K562 (cell line): ENCODE results near the gene TFB2M. TPM values are rescaled to one million over a fixed set of nuclear protein-coding genes. Genes with fewer than 3 reads are reported as not detected.
A peak's percentile ranks its signal among the peaks of the same experiment; 100 is the strongest.

Experiments used
- BCOR ChIP-seq: fragments of 450-650 bp; IDR thresholded peaks from 2 replicates; pipeline ENCODE4 v1.6.1; 2016
- ETV1 ChIP-seq: fragments of 450-650 bp; conservative IDR thresholded peaks from 2 replicates; pipeline ENCODE4 v1.6.1; 2016; ENCODE audit warnings: missing genetic modification characterization, control low read depth, low read depth, missing compliant biosample characterization
- EWSR1 ChIP-seq: fragments of 450-650 bp; IDR thresholded peaks from 2 replicates; pipeline ENCODE4 v1.6.1; 2018; ENCODE audit warnings: borderline replicate concordance, mild to moderate bottlenecking, low read depth, moderate library complexity; ENCODE audit not compliant: partially characterized antibody
- FOXP1 ChIP-seq: sonication (generic); formaldehyde crosslinking; IDR thresholded peaks from 2 replicates; pipeline ENCODE4 v1.8.0; 2022; ENCODE audit warnings: mild to moderate bottlenecking, missing genetic modification reagents
- GABPB1 ChIP-seq: sonication (generic); formaldehyde crosslinking; IDR thresholded peaks from 2 replicates; pipeline ENCODE4 v1.8.0; 2022; ENCODE audit warnings: mild to moderate bottlenecking, missing genetic modification reagents
- MIER1 ChIP-seq: fragments of 450-650 bp; IDR thresholded peaks from 2 replicates; pipeline ENCODE4 v1.6.1; 2016; ENCODE audit warnings: antibody characterized with exemption, mild to moderate bottlenecking, low read depth
- NR2C2 ChIP-seq, 2 experiments: fragments of 200-800 bp in 1 of 2; sonication (Bioruptor generic) in 1 of 2; sonication (generic) in 1 of 2; formaldehyde crosslinking in 1 of 2; IDR thresholded peaks; 2 replicates each; pipeline versions ENCODE4 v1.6.1 to v1.8.0; 2016 to 2022; ENCODE audit warnings: mild to moderate bottlenecking in 1 of 2, missing compliant biosample characterization in 1 of 2, missing genetic modification characterization in 1 of 2, missing genetic modification reagents in 1 of 2
- TRIM24 ChIP-seq, 2 experiments: fragments of 450-650 bp; IDR thresholded peaks; 2 replicates each; pipeline ENCODE4 v1.6.1; 2016
- ZC3H4 ChIP-seq: sonication (generic); formaldehyde crosslinking; IDR thresholded peaks from 2 replicates; pipeline ENCODE4 v1.9.0; 2021; ENCODE audit warnings: missing genetic modification reagents, borderline replicate concordance
- ZNF274 ChIP-seq: IDR thresholded peaks from 2 replicates; pipeline ENCODE4 v1.6.1; 2011; ENCODE audit warnings: low read depth, mild to moderate bottlenecking, low read length, moderate library complexity, borderline replicate concordance
- polyA plus RNA-seq, 8 experiments: library from polyadenylated mRNA; depleted of rRNA in 4 of 8; stranded (reverse) in 5 of 8; unstranded in 3 of 8; fragments of >200 nt; fragmentation: Nextera tagmentation in 2 of 8; fragmentation: Illumina TruSeq in 1 of 8; extraction: Ambion mirVana in 2 of 8; extraction: Trizol in 1 of 8; gene quantifications; 2 replicates each; pipeline versions ENCODE4 v1.2.1 to v1.2.3, GENCODE V29; 2011 to 2014; ENCODE audit warnings: inconsistent platforms in 1 of 8, missing spikeins in 1 of 8
- total RNA-seq, 7 experiments: library from RNA; depleted of rRNA in 6 of 7; stranded (reverse); fragments of >200 nt in 6 of 7; fragmentation: Illumina TruSeq in 2 of 7; extraction: Trizol in 2 of 7; gene quantifications; 2 replicates each; pipeline versions ENCODE4 v1.2.1 to v1.2.3, GENCODE V29; 2011 to 2021; ENCODE audit warnings: low replicate concordance in 1 of 7
- TF ChIP-seq, protein P1 (sequence below): fragments of 450-650 bp; IDR thresholded peaks from 2 replicates; pipeline ENCODE4 v1.7.0; 2016; ENCODE audit warnings: borderline replicate concordance
- TF ChIP-seq, protein P2 (sequence below): fragments of 200-400 bp; formaldehyde crosslinking; IDR thresholded peaks from 2 replicates; pipeline ENCODE4 v1.6.1; 2017; ENCODE audit warnings: mild to moderate bottlenecking, low read depth, low read length, moderate library complexity
- TF ChIP-seq, protein P3 (sequence below): fragments of 250-450 bp; sonication (Bioruptor Pico); IDR thresholded peaks from 2 replicates; pipeline ENCODE4 v1.9.0; 2021; ENCODE audit warnings: mild to moderate bottlenecking, inconsistent platforms

TFB2M gene
- total and polyA plus RNA-seq, 9 of the 15 experiments (the other 6 are each of a cell fraction or from before 2014, with no cell fraction given): 55.1 to 162 (median 70.6) TPM

DNA sequence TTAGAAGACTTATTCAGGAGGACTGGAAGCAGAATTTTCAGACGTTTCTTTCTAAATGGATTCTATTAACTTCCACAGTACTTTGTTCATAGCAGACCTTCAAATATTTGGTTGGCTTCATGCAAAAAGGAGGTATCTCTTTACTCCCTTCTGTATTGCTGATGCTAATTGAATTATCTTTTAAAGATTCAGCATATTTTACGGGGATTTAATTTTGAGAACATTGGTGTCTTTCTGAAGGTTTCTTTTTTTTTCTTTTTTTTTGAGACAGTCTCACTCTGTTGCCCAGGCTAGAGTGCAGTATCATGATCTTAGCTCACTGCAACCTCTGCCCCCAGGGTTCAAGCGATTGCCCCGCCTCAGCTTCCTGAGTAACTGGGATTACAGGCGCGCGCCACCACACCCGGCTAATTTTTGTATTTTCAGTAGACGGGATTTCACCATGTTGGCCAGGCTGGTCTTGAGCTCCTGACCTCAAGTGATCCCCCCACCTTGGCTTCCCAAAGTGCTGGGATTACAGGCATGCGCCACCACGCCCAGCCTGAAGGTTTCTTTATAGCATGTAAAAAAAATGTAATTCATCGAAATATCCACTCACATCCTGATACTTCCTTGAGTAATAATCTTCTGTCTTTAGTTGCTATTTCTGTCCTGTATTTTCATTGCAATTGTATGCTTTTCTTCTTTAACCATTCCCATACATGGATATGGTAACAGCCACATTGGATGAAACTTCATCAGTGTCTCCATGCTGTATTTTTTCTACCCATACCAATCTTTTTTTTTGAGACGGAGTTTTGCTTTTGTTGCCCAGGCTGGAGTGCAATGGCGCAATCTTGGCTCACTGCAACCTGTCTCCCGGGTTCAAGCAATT is 14.7 kb upstream of the TFB2M start (continued):
- TF ChIP-seq ZNF274 (no peak), BCOR (peak; percentile 89), MIER1 (0 out of 2 replicates have a peak, but pooled peaks have one; percentile 12), GABPB1 (CRISPR knock-in tag) (0 out of 2 replicates have a peak, but pooled peaks have one; percentile 34), FOXP1 (CRISPR knock-in tag) (no peak), EWSR1 (no peak), ETV1 (0 out of 2 replicates have a peak, but pooled peaks have one; percentile 40), NR2C2 (CRISPR knock-in tag; IDR thresholded peaks at IDR 0.05) (no peak), NR2C2 (tag; IDR thresholded peaks at IDR 0.05) (0 out of 2 replicates have a peak, but pooled peaks have one; percentile 30), TRIM24 (IDR thresholded peaks at IDR 0.05) (peak in 1 of 2 experiments; percentile 45; a peak in 2 of 4 replicates), ZC3H4 (no peak)
- TF ChIP-seq, protein P1, sequence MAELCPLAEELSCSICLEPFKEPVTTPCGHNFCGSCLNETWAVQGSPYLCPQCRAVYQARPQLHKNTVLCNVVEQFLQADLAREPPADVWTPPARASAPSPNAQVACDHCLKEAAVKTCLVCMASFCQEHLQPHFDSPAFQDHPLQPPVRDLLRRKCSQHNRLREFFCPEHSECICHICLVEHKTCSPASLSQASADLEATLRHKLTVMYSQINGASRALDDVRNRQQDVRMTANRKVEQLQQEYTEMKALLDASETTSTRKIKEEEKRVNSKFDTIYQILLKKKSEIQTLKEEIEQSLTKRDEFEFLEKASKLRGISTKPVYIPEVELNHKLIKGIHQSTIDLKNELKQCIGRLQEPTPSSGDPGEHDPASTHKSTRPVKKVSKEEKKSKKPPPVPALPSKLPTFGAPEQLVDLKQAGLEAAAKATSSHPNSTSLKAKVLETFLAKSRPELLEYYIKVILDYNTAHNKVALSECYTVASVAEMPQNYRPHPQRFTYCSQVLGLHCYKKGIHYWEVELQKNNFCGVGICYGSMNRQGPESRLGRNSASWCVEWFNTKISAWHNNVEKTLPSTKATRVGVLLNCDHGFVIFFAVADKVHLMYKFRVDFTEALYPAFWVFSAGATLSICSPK: 0 out of 2 replicates have a peak, but pooled peaks have one; percentile 57
- TF ChIP-seq, protein P2, sequence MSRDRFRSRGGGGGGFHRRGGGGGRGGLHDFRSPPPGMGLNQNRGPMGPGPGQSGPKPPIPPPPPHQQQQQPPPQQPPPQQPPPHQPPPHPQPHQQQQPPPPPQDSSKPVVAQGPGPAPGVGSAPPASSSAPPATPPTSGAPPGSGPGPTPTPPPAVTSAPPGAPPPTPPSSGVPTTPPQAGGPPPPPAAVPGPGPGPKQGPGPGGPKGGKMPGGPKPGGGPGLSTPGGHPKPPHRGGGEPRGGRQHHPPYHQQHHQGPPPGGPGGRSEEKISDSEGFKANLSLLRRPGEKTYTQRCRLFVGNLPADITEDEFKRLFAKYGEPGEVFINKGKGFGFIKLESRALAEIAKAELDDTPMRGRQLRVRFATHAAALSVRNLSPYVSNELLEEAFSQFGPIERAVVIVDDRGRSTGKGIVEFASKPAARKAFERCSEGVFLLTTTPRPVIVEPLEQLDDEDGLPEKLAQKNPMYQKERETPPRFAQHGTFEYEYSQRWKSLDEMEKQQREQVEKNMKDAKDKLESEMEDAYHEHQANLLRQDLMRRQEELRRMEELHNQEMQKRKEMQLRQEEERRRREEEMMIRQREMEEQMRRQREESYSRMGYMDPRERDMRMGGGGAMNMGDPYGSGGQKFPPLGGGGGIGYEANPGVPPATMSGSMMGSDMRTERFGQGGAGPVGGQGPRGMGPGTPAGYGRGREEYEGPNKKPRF: no peak
- TF ChIP-seq, protein P3, sequence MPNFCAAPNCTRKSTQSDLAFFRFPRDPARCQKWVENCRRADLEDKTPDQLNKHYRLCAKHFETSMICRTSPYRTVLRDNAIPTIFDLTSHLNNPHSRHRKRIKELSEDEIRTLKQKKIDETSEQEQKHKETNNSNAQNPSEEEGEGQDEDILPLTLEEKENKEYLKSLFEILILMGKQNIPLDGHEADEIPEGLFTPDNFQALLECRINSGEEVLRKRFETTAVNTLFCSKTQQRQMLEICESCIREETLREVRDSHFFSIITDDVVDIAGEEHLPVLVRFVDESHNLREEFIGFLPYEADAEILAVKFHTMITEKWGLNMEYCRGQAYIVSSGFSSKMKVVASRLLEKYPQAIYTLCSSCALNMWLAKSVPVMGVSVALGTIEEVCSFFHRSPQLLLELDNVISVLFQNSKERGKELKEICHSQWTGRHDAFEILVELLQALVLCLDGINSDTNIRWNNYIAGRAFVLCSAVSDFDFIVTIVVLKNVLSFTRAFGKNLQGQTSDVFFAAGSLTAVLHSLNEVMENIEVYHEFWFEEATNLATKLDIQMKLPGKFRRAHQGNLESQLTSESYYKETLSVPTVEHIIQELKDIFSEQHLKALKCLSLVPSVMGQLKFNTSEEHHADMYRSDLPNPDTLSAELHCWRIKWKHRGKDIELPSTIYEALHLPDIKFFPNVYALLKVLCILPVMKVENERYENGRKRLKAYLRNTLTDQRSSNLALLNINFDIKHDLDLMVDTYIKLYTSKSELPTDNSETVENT (CRISPR knock-in tag): no peak
